GM18520 (cell line): Measurements from ENCODE around the gene TET1.
"Not testable (repeated sequence)": the region's sequence is repeated elsewhere in the genome, so short reads cannot be mapped to it uniquely, and the experiment has no call there.

Experiments
- ATAC-seq: cut with Tn5 transposase; IDR thresholded peaks from one replicate; pipeline ENCODE4 v1.9.1; 2021; ENCODE audit not compliant: unreplicated experiment

TET1 gene

DNA sequence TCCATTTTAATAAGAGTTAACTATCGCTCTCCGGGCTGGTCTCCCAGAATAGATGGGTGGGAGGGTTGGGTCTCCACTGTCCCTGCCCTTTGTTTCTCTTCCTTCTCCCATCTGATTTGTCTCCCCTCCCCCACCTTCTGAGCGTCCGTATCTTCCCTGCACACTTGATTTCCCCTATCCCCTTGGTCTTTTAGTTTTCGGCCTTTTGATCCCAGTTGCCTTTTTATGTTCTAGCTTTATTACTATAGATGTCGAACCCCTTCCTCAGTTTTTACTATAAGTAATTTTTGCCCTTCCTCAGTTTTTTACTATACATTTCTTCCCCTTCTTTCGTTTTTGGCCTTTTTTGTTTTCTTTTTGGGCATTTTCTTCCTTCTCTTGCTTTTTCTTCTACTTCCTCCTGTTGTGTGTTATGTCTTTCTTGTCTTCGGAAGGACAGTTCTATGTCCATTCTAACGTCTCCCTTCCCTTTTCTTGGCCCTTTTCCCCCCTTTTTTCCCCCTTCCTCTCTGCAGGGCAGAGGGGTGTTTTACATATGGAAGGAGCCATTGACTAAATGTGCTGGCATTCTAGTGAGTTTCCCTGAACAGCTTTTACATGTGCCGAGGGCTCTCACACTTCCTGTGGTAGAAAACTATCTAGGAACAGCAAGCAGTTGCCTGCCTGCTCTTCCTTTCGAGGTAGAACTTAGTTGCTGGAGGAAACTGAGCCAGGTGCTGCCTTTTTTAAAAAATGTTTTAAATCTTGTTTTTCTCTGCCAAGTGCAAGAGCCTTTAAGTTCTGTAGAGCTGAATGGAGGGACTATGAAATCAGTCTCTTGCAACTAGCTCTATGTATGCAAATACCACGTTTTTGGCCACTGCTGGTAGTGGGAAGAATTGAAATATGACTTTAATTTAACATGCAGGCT lies 2.8 kb downstream of the TET1 start:
- no peak for ATAC-seq

DNA sequence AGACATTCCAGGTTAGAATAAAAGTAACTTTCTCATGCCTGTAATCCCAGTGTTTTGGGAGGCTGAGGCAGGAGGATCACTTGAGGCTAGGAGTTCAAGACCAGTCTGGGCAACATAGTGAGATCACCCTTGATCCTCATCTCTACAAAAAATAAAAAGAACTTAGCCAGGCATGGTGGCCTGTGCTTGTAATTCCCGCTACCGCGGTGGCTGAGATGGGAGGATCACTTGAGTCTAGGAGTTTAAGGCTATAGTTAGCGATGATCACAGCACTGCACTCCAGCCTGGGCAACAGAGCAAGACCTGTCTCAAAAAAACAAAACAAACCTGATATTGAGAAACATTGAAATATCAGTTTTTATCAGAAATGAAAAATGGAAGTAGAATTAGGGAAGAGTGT lies 4.6 kb downstream of the TET1 start:
- ATAC-seq, result no peak

DNA sequence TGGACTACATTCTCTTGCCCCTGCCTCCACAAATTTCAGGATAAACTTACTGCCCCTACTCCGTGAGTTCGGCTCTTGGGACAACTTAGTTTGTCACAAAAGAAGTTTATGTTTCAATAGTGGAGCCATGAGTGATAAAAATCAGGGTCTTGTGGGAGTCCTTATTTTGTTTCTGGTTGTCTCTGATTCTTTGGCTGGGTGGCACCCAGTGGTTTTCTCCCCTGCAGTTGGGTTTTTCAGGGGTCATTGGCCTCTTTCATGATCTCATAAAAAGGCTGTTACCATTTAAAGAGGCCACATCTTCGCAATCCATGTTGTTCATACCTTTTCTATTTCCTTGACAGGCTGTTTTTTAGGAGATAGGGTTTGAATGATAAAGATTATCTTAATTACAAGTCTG lies 5.5 kb downstream of the TET1 start:
- no peak for ATAC-seq

DNA sequence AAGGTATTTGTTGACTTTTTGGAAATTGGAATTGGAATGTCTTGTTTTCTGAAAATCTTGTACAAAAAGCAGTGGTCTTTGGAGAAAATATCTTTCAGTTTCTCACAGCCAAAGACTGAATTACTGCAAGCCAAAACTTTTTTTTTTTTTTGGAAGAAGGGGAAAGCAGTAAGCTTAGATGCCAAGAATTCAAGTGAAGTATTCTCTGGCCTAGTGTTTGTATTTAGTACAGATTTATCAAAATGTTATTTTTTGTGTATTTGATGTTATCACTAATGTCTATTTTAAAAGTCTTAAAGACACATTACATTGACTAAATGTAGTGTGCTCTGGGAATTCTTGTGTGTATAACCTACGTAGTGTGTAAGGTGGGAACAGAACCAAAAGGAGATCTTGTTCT lies 6.2 kb downstream of the TET1 start:
- ATAC-seq, result no peak

DNA sequence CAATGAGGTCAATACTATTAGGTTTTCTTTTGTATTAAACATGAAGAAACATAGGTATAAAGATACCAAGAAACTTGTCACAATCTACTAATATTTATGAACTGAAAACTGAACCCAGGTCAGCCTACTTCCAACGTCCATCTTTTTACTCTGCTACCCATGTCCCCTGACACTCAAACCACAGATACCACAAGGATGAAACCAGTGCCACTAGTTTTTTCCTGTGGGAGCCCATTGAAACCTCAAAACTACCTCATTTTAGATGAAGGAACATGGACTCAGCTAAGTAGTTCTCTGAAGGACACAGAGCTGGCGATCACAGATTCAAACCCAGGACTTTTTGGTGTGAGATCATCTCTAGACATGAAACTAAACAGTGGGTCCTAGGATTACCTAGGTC lies 6.8 kb downstream of the TET1 start:
- no peak for ATAC-seq

DNA sequence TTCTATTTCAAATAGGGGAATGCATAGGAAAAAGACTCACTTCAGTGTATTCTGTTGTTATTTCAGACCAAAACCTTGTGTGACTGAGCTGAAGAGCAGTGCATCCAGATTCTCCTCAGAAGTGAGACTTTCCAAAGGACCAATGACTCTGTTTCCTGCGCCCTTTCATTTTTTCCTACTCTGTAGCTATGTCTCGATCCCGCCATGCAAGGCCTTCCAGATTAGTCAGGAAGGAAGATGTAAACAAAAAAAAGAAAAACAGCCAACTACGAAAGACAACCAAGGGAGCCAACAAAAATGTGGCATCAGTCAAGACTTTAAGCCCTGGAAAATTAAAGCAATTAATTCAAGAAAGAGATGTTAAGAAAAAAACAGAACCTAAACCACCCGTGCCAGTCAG lies 12.0 kb downstream of the TET1 start:
- no peak for ATAC-seq

DNA sequence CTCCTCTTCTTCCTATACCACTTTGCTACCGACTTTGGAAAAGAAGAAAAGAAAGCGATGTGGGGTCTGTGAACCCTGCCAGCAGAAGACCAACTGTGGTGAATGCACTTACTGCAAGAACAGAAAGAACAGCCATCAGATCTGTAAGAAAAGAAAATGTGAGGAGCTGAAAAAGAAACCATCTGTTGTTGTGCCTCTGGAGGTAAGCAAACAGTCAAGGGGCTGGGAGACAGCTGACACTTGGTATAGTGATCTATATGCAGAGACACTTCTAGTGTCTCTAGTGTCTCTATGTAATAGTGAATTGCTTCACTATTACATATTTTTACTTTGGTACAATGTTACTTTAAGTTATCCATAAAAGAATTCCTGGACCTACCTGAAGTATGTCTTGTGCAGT lies 13.9 kb downstream of the TET1 start:
- no peak for ATAC-seq

DNA sequence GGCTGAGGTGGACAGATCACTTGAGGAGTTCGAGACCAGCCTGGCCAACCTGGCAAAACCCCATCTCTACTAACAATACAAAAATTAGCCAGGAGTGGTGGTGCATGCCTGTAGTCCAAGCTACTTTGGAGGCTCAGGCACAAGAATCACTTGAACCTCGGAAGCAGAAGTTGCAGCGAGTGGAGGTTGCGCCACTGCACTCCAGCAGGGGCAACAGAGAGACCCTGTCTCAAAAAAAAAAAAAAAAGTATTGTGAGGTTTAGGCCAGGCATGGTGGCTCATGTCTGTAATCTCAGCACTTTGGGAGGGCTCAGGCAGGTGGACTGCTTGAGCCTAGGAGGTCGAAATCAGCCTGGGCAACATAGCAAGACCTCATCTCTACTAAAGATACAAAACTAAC lies 16.0 kb downstream of the TET1 start:
- ATAC-seq, result no peak

DNA sequence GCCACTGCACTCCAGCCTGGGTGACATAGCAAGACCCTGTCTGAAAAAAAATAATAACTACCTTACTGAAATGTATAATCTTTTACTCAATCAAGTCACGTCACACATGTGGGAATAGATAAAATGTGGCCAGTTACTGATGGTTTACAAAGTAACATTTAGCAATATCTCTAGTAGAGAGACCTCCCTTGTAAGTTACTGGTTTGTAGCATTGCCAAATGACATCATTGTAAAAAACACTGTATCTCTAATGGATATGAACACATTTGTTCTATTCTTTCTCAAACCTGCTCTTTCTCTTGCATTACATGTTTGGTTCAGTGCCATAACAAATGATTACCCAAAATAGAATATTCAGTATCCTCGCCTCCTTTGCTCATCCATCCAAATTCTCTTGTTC lies 18.8 kb downstream of the TET1 start:
- ATAC-seq, result no peak

DNA sequence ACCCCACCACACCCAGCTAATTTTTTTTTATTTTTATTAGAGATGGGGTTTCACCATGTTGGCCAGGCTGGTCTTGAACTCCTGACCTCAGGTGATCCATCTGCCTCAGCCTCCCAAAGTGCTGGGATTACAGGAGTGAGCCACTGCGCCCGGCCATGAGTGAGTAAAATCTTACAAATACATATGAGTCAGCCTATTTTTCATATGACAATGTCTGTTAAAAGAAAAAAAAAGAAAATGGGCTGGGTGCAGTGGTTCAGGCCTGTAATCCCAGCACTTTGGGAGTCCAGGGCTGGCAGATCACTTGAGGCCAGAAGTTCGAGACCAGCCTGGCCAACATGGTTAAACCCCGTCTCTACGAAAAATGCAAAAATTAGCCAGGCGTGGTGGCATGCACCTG lies 24.1 kb downstream of the TET1 start:
- ATAC-seq, result not testable (repeated sequence)

DNA sequence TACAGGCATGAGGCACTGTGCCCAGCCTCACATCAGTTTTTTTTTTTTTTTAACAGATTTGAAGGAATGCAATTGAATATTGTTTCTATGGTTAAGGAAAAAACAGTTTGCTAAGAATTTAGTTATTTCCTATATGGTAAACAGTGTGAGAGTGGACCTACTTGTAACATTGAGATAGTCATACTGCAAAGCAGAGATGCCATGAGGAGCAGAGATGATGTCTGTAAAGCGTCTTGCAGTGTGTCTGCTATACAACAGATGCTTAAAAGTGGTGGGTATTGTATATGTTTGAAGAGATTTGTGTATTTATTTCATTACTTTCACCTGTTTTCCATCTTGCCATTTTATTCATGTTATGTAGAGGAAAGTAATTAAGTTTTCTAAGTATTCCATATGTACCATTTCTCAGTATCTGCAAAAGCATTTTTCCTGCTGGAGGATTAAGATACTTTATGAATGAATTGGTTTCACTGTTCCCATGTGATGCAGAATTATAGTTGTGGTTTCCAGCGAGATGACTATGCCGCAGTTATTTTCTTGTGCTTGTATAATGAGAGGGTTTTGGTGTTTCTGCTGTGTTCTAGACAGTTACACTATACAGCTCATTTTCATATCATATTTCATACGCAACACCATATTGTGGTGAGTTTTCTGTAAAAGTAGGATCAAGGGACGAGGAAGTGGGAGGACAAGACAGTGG lies 26.6 kb downstream of the TET1 start:
- ATAC-seq, result no peak

DNA sequence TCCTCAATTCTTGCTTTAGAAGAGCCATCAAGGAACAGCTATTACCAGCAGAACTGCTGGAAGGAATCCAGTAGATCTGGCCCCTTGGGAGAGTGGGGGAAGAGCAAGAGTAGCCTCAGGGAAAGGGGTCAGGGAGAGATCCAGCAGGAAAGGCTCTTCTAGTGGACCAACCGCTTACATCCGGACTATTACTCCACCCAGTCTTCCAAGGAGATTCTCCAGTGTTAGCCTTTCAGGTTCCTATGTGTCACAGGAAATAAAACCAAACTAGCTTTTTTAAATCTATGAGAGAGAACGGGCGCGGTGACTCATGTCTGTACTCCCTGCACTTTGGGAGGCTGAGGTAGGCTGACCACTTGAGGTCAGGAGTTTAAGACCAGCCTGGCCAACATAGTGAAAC lies 34.3 kb downstream of the TET1 start:
- ATAC-seq, result no peak

DNA sequence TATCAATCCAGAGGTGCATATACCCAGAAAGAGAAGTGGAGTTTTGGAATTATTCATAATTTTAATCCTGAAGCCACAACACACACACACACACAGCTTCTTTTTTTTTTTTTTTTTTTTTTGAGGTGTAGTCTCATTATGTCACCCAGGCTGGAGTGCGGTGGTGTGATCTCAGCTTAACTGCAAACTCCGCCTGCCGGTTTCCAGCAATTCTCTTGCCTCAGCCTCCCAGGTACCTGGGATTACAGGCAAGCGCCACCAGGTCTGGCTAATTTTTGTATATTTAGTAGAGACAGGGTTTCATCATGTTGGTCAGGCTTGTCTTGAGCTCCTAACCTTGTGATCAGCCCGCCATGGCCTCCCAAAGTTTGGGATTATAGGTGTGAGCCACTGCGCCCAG lies 35.4 kb downstream of the TET1 start:
- ATAC-seq, result no peak

DNA sequence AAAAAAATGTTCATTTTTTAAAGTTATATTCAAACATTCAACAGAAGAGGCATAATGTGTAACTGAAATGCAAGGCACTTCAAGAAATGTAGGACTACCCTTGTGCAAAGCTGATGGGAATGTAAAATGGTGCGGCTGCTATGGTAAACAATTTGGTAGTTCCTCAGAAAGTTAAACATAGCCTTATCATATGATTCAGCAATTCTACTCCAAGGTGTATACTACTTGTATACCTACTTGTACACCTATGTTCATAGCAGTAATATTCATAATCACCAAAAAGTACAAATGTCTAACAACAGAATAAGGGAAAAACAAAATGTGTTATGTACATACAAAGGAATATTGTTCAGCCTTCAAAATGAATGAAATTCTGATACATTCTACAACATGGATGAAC lies 37.3 kb downstream of the TET1 start:
- ATAC-seq, result no peak

DNA sequence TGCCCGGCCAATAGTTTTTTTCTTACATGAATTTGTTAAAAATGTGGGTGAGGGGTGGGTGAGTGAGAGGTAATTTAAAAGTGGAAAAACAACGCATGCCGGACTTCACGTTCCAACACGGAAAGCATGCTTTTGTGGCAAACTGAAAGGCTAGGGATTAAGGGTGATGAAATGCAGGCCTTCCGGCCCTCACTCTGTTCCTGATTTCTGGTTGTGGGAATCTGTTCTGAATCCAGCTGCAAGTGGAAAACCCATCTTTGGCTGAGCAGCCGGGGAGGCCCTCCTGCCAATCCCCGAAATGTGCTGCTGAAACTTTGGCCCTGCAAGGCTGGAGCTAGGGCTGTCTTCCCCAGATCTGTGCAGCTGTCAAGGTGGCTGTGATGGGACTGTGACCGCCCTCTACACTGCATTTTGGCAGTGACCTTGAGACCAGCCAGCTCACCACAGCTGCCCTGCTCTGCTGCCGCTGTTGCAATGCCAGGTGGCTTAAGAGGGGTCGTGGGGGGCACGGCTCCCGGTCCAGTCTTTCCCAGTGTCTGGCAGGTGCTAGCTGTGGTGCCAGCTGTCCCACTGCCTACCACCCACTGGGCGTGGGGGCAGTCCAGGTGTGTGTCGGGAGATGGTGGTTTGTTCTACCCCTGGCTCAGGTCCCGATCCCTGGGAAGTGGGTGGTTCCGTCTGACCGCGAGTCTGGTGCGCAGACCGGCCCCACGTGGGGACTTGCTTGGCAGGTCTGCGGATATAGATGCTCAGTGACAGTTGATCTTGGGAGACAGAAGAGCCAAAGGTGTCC lies 39.0 kb downstream of the TET1 start:
- no peak for ATAC-seq

DNA sequence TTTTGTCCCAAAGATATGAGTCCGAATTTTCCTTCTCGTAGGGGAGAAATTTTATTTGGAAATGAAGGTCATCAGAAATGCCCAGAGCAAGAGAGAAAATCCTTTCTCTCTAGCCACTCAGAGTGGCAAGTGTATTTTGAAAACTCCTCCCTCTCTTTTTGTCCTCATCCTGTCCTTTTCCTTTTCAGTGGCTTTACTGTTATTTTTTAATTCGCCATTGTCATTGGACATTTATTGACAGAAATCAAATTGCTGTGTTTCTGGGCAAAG lies 39.6 kb downstream of the TET1 start:
- ATAC-seq, result no peak

DNA sequence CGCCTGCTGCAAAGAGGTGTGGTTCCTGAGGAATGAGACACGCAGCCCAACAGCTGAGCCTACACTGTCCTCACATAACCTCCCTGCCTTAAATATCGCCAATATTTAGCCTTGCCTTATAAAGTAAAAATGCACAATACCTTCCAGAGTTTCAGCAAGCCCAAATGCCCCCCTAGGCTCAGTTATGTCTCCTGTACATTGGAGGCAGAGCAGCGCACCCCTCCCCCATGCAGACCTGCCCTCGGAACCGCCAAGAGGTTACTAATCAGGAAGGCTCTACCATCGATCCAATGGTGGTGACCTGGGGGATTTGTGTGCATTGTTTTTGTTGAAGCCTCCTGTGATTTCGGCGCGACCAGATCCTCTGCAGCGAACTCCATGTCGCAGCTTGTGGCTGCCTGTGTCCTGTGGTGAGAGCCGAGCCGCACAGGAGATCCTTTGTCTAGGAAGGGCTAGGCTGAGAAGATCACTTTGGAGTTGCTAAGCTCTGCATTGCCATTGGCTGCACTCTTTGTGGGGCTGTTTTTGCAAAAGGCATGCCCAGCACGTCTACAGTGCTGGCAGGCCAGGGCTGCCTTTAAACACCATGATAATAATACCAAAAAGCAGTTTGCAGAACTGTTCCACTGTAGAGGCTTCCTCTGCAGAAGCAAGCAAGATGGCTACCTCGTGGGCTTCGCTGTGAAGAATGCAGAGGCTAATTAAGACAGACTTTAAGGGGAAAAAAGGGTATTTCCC lies 40.1 kb downstream of the TET1 start:
- ATAC-seq, result no peak

DNA sequence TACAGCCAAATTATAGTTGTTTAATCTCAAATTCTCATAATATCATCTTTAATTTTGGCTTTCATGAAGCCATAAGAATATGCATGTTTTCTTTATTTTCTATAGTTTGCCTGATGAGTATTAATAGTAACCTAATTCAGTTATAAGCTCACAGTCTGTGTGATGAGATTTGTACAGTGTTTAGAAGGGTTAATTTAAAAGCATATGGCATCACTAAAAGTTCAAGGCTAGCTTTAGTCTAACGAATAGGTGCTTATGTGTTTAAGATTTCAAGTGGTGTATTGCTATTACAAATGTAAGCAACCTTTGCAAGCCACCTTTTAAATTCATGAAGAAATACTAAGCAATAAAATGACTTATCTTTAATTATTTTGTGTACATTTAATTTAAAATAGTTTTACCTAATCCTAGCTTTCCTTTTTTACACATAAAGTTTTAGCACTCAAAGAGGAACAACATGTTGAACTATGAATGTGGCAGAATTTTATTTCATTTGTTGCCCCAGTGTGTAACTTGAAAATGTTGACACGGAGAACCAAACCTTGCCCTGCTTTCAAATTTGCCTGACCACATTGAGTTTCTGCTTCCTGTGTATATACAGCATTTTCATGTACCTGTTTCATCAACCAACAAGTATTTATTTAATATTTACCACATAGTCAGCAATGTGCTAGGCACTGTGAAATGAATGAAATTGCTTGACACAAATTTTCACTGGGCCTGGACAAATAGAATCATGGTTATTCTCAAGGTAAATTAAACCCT lies 41.5 kb downstream of the TET1 start:
- no peak for ATAC-seq

DNA sequence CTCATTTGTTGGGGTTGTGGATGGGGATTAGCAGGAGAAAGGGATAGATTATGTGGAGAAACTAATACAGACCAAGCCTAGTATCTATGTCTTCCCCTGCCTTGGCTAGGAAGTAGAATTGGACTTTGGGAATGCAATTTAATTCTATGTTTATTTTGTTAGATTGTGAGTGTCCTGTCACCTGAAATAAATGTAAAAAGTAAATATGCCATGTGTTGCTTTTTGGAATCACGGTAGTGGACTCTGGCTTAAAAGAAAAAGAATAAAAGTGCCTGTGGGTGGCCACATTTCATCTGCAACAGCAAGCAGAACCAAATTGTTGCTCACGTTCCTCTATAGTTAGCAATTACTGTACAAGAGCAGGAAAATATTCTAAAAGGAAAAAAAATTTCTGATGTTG lies 42.3 kb downstream of the TET1 start:
- no peak for ATAC-seq

DNA sequence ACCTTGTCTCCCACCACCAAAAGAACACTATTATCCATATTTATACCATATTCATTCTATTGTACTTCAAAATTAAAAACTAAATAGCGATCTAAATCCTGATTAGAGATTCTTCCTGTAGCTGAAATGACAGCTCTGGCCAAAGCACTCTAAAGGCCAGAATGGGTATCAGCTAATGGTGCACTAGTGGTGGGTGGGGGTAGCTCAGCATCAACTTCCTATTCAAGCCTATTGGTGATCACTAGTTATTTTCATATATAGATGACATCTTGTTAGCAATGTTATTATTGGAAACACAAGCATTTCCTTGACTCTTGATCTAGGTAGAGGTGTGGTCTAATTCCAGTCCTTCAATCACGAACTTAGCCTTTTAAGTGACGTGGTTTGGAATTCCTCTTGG lies 43.6 kb downstream of the TET1 start:
- ATAC-seq, result no peak

DNA sequence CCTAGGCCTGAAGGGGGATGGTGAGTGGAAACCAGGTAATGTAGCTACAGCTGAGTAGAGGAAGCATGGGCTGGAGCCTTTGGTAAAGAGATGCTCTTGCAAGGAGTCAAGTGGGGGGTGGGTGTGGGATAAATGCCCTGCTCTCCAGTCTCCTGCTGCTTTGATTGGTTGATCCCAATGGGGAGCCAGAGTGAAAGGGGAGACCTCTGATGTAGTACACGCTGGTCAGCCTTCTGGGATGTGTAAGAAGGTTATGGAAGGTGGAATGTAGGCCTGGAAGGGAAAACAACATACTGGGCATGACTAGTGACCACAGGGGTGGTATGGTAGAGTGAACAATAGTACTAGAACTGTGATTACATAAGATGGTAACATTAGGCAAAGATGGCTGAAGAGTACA lies 44.3 kb downstream of the TET1 start:
- no peak for ATAC-seq
